C4-2B (cell line): ENCODE data around the gene CASP10.

Experiments
- ZFX ChIP-seq: fragments of 450-650 bp; IDR thresholded peaks from 2 replicates; pipeline ENCODE4 v1.6.1; 2017
- TF ChIP-seq, protein P1 (sequence below): fragments of 450-650 bp; conservative IDR thresholded peaks from 2 replicates; pipeline ENCODE4 v1.5.1; 2017; ENCODE audit warnings: mild to moderate bottlenecking

DNA sequence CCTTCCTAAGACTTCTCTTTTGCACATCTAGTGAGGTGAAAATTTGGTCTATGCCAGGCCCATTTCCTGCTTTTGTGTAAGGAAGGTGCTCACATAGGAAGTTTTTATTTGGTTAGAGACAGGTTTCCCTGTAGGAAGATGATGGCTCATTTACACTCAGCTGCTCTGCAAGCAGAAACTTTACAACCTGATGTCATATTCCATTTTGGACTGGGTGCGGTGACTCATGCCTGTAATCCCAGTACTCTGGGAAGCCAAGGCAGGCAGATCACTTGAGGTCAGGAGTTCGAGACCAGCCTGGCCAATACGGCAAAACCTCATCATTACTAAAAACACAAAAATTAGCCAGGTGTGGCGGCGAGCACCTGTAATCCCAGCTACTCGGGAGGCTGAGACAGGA, 35.8 kb downstream of the CASP10 start:
- TF ChIP-seq, protein P1, sequence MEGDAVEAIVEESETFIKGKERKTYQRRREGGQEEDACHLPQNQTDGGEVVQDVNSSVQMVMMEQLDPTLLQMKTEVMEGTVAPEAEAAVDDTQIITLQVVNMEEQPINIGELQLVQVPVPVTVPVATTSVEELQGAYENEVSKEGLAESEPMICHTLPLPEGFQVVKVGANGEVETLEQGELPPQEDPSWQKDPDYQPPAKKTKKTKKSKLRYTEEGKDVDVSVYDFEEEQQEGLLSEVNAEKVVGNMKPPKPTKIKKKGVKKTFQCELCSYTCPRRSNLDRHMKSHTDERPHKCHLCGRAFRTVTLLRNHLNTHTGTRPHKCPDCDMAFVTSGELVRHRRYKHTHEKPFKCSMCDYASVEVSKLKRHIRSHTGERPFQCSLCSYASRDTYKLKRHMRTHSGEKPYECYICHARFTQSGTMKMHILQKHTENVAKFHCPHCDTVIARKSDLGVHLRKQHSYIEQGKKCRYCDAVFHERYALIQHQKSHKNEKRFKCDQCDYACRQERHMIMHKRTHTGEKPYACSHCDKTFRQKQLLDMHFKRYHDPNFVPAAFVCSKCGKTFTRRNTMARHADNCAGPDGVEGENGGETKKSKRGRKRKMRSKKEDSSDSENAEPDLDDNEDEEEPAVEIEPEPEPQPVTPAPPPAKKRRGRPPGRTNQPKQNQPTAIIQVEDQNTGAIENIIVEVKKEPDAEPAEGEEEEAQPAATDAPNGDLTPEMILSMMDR: no peak
- no peak for TF ChIP-seq ZFX
